Measurements from ENCODE around the gene CEP43.

DNA sequence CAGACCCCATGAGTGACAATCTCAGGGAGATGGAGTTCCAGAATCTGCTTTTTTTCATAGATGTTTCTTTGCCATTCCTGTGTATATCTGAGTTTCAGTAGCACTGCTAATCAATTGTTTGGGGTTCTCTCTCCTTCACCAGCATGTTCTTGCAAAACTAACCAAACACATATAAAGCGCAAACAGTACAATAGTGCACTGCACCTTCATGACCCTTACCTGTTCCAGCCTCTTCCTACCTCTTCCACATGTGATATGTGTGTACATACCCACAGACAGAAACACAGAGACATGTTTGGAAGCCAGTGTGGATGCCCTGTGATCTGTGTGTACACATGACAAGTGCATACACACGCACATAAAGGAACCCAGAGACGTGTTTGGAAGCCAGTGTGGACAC, 1.8 kb upstream of the CEP43 start:
- TF ChIP-seq CTCF (IDR thresholded peaks at IDR 0.05; ENCODE audit: low read depth, low read length, poor library complexity, severe bottlenecking) (no peak), EZH2phosphoT487 (IDR thresholded peaks at IDR 0.05; ENCODE audit: borderline replicate concordance, low read length) (no peak)
